HCT116 (cell line): ENCODE data around the gene FAM120A. TPM values are rescaled to one million over a fixed set of nuclear protein-coding genes. Genes with fewer than 3 reads are reported as not detected.

Experiments
- ATAC-seq: fragments of 200-7000 bp; cut with Tn5 transposase; 2 replicates; pipeline ENCODE4 v1.9.1; 2020; ENCODE audit warnings: mild to moderate bottlenecking, moderate library complexity
- BruUV-seq: library from RNA; stranded (reverse); fragments of 400-500 nt; replicated peaks from 2 replicates; lab custom pipeline; 2021; lab: Mats Ljungman, UMichigan
- CTCF ChIA-PET: fragments of 300-600 bp; sonication (Branson Sonifier 250); formaldehyde crosslinking; loops from one replicate; lab custom pipeline; 2021; ENCODE audit warnings: antibody characterized with exemption; lab: Charles Lee
- POLR2A ChIA-PET: fragments of 300-600, 350-600 bp; sonication (Branson Sonifier 250); formaldehyde crosslinking; loops from one replicate; lab custom pipeline; 2021; ENCODE audit warnings: antibody characterized with exemption; lab: Charles Lee
- RAD21 ChIA-PET, 2 experiments: fragments of 300-600 bp; sonication (Branson Sonifier 250); formaldehyde crosslinking; loops; one replicate each; lab custom pipeline; 2023; ENCODE audit warnings: low total read pairs in 2 of 2; ENCODE audit not compliant: uncharacterized antibody in 2 of 2, unreplicated experiment in 2 of 2, low non-redundant PET in 1 of 2; lab: Charles Lee
- DNase-seq: peaks from one replicate; pipeline ENCODE4 v3.0.0-alpha.2; 2010; ENCODE audit warnings: low read depth, low spot score
- H2AFZ ChIP-seq: fragments of 200-600 bp; shearing (Covaris generic), sonication (generic); 2 replicates; pipeline ENCODE4 v1.6.1; 2017; ENCODE audit warnings: low read depth, mixed run types, mixed read lengths, antibody characterized with exemption, low read length; ENCODE audit not compliant: poor library complexity, severe bottlenecking
- H3K27ac ChIP-seq: 2 replicates; pipeline ENCODE4 v1.5.1; 2012; ENCODE audit warnings: low read depth, low read length
- H3K27me3 ChIP-seq: fragments of 200-600 bp; sonication (generic); 2 replicates; pipeline ENCODE4 v1.6.1; 2016; ENCODE audit warnings: mixed run types, low read length, mixed read lengths; ENCODE audit not compliant: insufficient read depth
- H3K36me3 ChIP-seq, 2 experiments: fragments of 200-500 bp in 1 of 2; fragments of 200-600 bp in 1 of 2; sonication (Bioruptor generic) in 1 of 2; sonication (generic) in 1 of 2; 2 replicates each; pipeline versions ENCODE4 v1.5.1 to v1.6.1; 2014 to 2016; ENCODE audit warnings: low read length in 2 of 2, inconsistent platforms in 1 of 2, mixed read lengths in 1 of 2, mixed run types in 1 of 2; ENCODE audit not compliant: insufficient read depth in 2 of 2, control insufficient read depth in 1 of 2
- H3K4me1 ChIP-seq, 2 experiments: fragments of 200-600 bp in 1 of 2; sonication (generic) in 1 of 2; 2 replicates each; pipeline versions ENCODE4 v1.5.1 to v1.6.1; 2012 to 2017; ENCODE audit warnings: low read length in 2 of 2, inconsistent platforms in 1 of 2, mild to moderate bottlenecking in 1 of 2, mixed read lengths in 1 of 2, mixed run types in 1 of 2, moderate library complexity in 1 of 2; ENCODE audit not compliant: insufficient read depth in 2 of 2, control insufficient read depth in 1 of 2
- H3K4me2 ChIP-seq: fragments of 200-600 bp; sonication (generic); 2 replicates; pipeline ENCODE4 v1.6.1; 2017; ENCODE audit warnings: mixed run types, low read length, mixed read lengths
- H3K4me3 ChIP-seq, 2 experiments: fragments of 200-600 bp in 1 of 2; sonication (generic) in 1 of 2; replicated peaks in 1 of 2; 2 replicates each; pipeline ENCODE4 v1.5.1; 2011 to 2016; ENCODE audit warnings: low read length in 2 of 2, control low read depth in 1 of 2, low read depth in 1 of 2, mild to moderate bottlenecking in 1 of 2, mixed read lengths in 1 of 2, mixed run types in 1 of 2
- H3K79me2 ChIP-seq: fragments of 200-600 bp; sonication (generic); 2 replicates; pipeline ENCODE4 v1.6.1; 2017; ENCODE audit warnings: mild to moderate bottlenecking, mixed run types, low read length, moderate library complexity, mixed read lengths; ENCODE audit not compliant: insufficient read depth
- H3K9ac ChIP-seq: fragments of 200-600 bp; sonication (generic); 2 replicates; pipeline ENCODE4 v1.6.1; 2016; ENCODE audit warnings: low read length, mixed read lengths
- H3K9me2 ChIP-seq: fragments of 200-600 bp; sonication (generic), shearing (Covaris generic); 2 replicates; pipeline ENCODE4 v1.6.1; 2017; ENCODE audit warnings: mixed run types, mild to moderate bottlenecking, moderate library complexity; ENCODE audit not compliant: insufficient read depth
- H3K9me3 ChIP-seq, 2 experiments: fragments of 200-500 bp in 1 of 2; fragments of 200-600 bp in 1 of 2; sonication (Bioruptor generic) in 1 of 2; sonication (generic) in 1 of 2; 2 replicates each; pipeline ENCODE4 v1.6.1; 2014 to 2017; ENCODE audit warnings: low read length in 2 of 2, mixed read lengths in 2 of 2, inconsistent platforms in 1 of 2, low read depth in 1 of 2, mild to moderate bottlenecking in 1 of 2, mixed run types in 1 of 2, moderate library complexity in 1 of 2; ENCODE audit not compliant: control insufficient read depth in 1 of 2, insufficient read depth in 1 of 2
- H4K20me1 ChIP-seq: fragments of 200-600 bp; sonication (generic), shearing (Covaris generic); 2 replicates; pipeline ENCODE4 v1.6.1; 2017; ENCODE audit warnings: mixed run types, mild to moderate bottlenecking, moderate library complexity; ENCODE audit not compliant: insufficient read depth
- CBX3 ChIP-seq: IDR thresholded peaks from 2 replicates; pipeline ENCODE4 v1.6.1; 2012; ENCODE audit warnings: low read depth
- CEBPB ChIP-seq: IDR thresholded peaks from 2 replicates; pipeline ENCODE4 v1.6.1; 2012; ENCODE audit warnings: low read depth
- CTCF ChIP-seq, 3 experiments: fragments of 200-600 bp in 1 of 3; sonication (generic) in 1 of 3; IDR thresholded peaks in 2 of 3; conservative IDR thresholded peaks in 1 of 3; 2 replicates each; pipeline ENCODE4 v1.5.1; 2012 to 2017; ENCODE audit warnings: low read depth in 2 of 3, low read length in 2 of 3, antibody characterized with exemption in 1 of 3, borderline replicate concordance in 1 of 3, control low read depth in 1 of 3, mild to moderate bottlenecking in 1 of 3, mixed read lengths in 1 of 3, mixed run types in 1 of 3, moderate library complexity in 1 of 3; ENCODE audit not compliant: insufficient read depth in 1 of 3
- EGR1 ChIP-seq: IDR thresholded peaks from 2 replicates; pipeline ENCODE4 v1.6.1; 2012; ENCODE audit warnings: low read depth
- EZH2phosphoT487 ChIP-seq: fragments of 200-600 bp; IDR thresholded peaks from 2 replicates; pipeline ENCODE4 v1.6.1; 2018; ENCODE audit warnings: antibody characterized with exemption, borderline replicate concordance
- FOSL1 ChIP-seq: IDR thresholded peaks from 2 replicates; pipeline ENCODE4 v1.6.1; 2012; ENCODE audit warnings: low read depth
- JUND ChIP-seq: IDR thresholded peaks from 2 replicates; pipeline ENCODE4 v1.6.1; 2012
- MAX ChIP-seq: IDR thresholded peaks from 2 replicates; pipeline ENCODE4 v1.6.1; 2012
- POLR2A ChIP-seq: IDR thresholded peaks from 2 replicates; pipeline ENCODE4 v1.7.0; 2011; ENCODE audit warnings: borderline replicate concordance; ENCODE audit not compliant: insufficient read depth, insufficient read length; ENCODE audit errors: extremely low read depth
- POLR2AphosphoS5 ChIP-seq: IDR thresholded peaks from 2 replicates; pipeline ENCODE4 v1.6.1; 2011; ENCODE audit warnings: mild to moderate bottlenecking, low read depth, low read length, moderate library complexity
- RAD21 ChIP-seq: IDR thresholded peaks from 2 replicates; pipeline ENCODE4 v1.6.1; 2012; ENCODE audit warnings: low read depth, mild to moderate bottlenecking
- SP1 ChIP-seq: IDR thresholded peaks from 2 replicates; pipeline ENCODE4 v1.6.1; 2012; ENCODE audit warnings: low read depth
- YY1 ChIP-seq: IDR thresholded peaks from 2 replicates; pipeline ENCODE4 v1.6.1; 2011; ENCODE audit warnings: low read length, low read depth, moderate library complexity, mild to moderate bottlenecking; ENCODE audit not compliant: insufficient replicate concordance; ENCODE audit errors: extremely low read depth
- ZFX ChIP-seq: fragments of 450-650 bp; IDR thresholded peaks from 2 replicates; pipeline ENCODE4 v1.6.1; 2017
- ZNF274 ChIP-seq: fragments of 200-500 bp; sonication (Bioruptor generic); IDR thresholded peaks from 2 replicates; pipeline ENCODE4 v1.6.1; 2014; ENCODE audit warnings: mild to moderate bottlenecking, low read depth, low read length, inconsistent platforms
- intact Hi-C: fragments of 100-400 bp; cut with micrococcal nuclease; formaldehyde crosslinking; loops from 2 replicates; pipeline ENCODE4 v1.10.0; 2022
- total RNA-seq: library from RNA; stranded (reverse); gene quantifications from one replicate; pipeline ENCODE4 v1.2.1, GENCODE V29; 2021; ENCODE audit not compliant: unreplicated experiment
- TF ChIP-seq, protein P1 (sequence below): IDR thresholded peaks from 2 replicates; pipeline ENCODE4 v1.6.1; 2012; ENCODE audit warnings: low read depth

The FAM120A gene
- total RNA-seq, 1 experiment from 2014 or later = 122 TPM

- H3K79me2 ChIP-seq = no peaks in the 10 kb centered on the region
- no peaks in the 10 kb centered on the region for H3K9me2 ChIP-seq
- BruUV-seq = no TSS peak
- H3K9me3 ChIP-seq = no peaks in the 10 kb centered on the region
- no peaks in the 10 kb centered on the region for H3K4me1 ChIP-seq
- ChIA-PET RAD21 (no interaction called here), CTCF (interaction anchor here (1.2 kb wide), 1 partner anchor 9 kb away, joined by 7 read pairs; no protein-coding TSS in a partner anchor), POLR2A (interaction anchor here (1.8 kb wide), 1 partner anchor 9 kb away, joined by 8 read pairs; no protein-coding TSS in a partner anchor)
- no peak for DNase-seq
- no peaks in the 10 kb centered on the region for H3K27me3 ChIP-seq
- H2AFZ ChIP-seq = no peak overlapping the region
- no peak overlapping the region for H3K4me2 ChIP-seq
- no peak for TF ChIP-seq YY1
- no peak for TF ChIP-seq FOSL1
- TF ChIP-seq EZH2phosphoT487 = no peak
- TF ChIP-seq ZFX = no peak
- no peak for TF ChIP-seq MAX
- intact Hi-C loops = no loop called here
- peaks cover 24 to 52% of the 10 kb centered on the region in 2 experiments for H3K36me3 ChIP-seq
- H3K4me3 ChIP-seq = no peak overlapping the region
- H3K27ac ChIP-seq = no peak overlapping the region
- no peak overlapping the region for H3K9ac ChIP-seq
- ATAC-seq = no peak
- no peaks in the 10 kb centered on the region for H4K20me1 ChIP-seq
Observed at GRCh38 chr9:93557366-93558137, 106.1 kb downstream of the FAM120A start.

- H3K9me3 ChIP-seq = no peaks in the 10 kb centered on the region
- H3K27me3 ChIP-seq = no peaks in the 10 kb centered on the region
- H3K9ac ChIP-seq = no peak overlapping the region
- no peak overlapping the region for H2AFZ ChIP-seq
- H4K20me1 ChIP-seq = no peaks in the 10 kb centered on the region
- BruUV-seq = no TSS peak
- DNase-seq (no peak), ATAC-seq (no peak)
- no peak overlapping the region for H3K4me2 ChIP-seq
- no peaks in the 10 kb centered on the region for H3K79me2 ChIP-seq
- H3K4me3 ChIP-seq = no peak overlapping the region
- intact Hi-C loops = no loop called here
- H3K36me3 ChIP-seq = peaks cover 25 to 49% of the 10 kb centered on the region in 2 experiments
- no peak overlapping the region for H3K27ac ChIP-seq
- H3K9me2 ChIP-seq = no peaks in the 10 kb centered on the region
- no peaks in the 10 kb centered on the region for H3K4me1 ChIP-seq
- RAD21 ChIA-PET = no interaction called here
- POLR2A ChIA-PET = no interaction called here
- CTCF ChIA-PET = no interaction called here
- TF ChIP-seq YY1 (no peak), JUND (no peak), ZNF274 (no peak), CBX3 (no peak), ZFX (no peak), SP1 (no peak), CEBPB (no peak), EGR1 (no peak), RAD21 (no peak), POLR2A (no peak), CTCF (IDR thresholded peaks at IDR 0.05 in 2 of 3, conservative IDR thresholded peaks at IDR 0.05 in 1 of 3; ENCODE audit: borderline replicate concordance in 1 of 3, insufficient read depth in 1 of 3, low read depth in 2 of 3, low read length in 2 of 3) (no peak), POLR2AphosphoS5 (no peak)
- TF ChIP-seq, protein P1, sequence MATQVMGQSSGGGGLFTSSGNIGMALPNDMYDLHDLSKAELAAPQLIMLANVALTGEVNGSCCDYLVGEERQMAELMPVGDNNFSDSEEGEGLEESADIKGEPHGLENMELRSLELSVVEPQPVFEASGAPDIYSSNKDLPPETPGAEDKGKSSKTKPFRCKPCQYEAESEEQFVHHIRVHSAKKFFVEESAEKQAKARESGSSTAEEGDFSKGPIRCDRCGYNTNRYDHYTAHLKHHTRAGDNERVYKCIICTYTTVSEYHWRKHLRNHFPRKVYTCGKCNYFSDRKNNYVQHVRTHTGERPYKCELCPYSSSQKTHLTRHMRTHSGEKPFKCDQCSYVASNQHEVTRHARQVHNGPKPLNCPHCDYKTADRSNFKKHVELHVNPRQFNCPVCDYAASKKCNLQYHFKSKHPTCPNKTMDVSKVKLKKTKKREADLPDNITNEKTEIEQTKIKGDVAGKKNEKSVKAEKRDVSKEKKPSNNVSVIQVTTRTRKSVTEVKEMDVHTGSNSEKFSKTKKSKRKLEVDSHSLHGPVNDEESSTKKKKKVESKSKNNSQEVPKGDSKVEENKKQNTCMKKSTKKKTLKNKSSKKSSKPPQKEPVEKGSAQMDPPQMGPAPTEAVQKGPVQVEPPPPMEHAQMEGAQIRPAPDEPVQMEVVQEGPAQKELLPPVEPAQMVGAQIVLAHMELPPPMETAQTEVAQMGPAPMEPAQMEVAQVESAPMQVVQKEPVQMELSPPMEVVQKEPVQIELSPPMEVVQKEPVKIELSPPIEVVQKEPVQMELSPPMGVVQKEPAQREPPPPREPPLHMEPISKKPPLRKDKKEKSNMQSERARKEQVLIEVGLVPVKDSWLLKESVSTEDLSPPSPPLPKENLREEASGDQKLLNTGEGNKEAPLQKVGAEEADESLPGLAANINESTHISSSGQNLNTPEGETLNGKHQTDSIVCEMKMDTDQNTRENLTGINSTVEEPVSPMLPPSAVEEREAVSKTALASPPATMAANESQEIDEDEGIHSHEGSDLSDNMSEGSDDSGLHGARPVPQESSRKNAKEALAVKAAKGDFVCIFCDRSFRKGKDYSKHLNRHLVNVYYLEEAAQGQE = no peak
Observed at GRCh38 chr9:93558503-93558902, 107.0 kb downstream of the FAM120A start.
